ENCODE data around the gene PPARD.

- no peak for TF ChIP-seq EZH2 (IDR thresholded peaks at IDR 0.05)
- no peak for TF ChIP-seq POLR2AphosphoS5 (IDR thresholded peaks at IDR 0.05; ENCODE audit: borderline replicate concordance, low read depth, low read length)
- no peak for TF ChIP-seq FOXP2 (optimal IDR thresholded peaks at IDR 0.05; ENCODE audit: control extremely low read depth, extremely low read length, insufficient read depth)
These were observed 10.4 kb downstream of the PPARD start for GRCh38 chr6:35352735-35353134.
